Endothelial cell of umbilical vein (primary cell): Measurements from ENCODE around the gene BRI3BP. TPM values are rescaled to one million over a fixed set of nuclear protein-coding genes. Genes with fewer than 3 reads are reported as not detected.

Source experiments
- BruUV-seq: library from RNA; stranded (reverse); fragments of 400-500 nt; replicated peaks from 2 replicates; lab custom pipeline; 2021; lab: Mats Ljungman, UMichigan
- CTCF ChIA-PET: fragments of 300-600, 350-600 bp; sonication (Branson Sonifier 250); formaldehyde crosslinking; loops from one replicate; lab custom pipeline; 2021; ENCODE audit warnings: antibody characterized with exemption, inconsistent platforms; lab: Charles Lee
- POLR2A ChIA-PET: fragments of 300-600, 350-600 bp; sonication (Branson Sonifier 250); formaldehyde crosslinking; loops from one replicate; lab custom pipeline; 2021; ENCODE audit warnings: antibody characterized with exemption, inconsistent platforms; lab: Charles Lee
- DNase-seq: peaks from one replicate; pipeline ENCODE4 v3.0.0-alpha.2; 2011; ENCODE audit warnings: low read depth, low spot score
- FAIRE-seq: peaks from 2 replicates; lab custom pipeline; 2011; peaks lifted over from hg19 to GRCh38; lab: Jason Lieb, UNC
- H2AFZ ChIP-seq: 2 replicates; pipeline ENCODE4 v1.6.0; 2012; ENCODE audit warnings: low read depth, low read length, control low read depth, inconsistent platforms
- H3K27ac ChIP-seq: 2 replicates; pipeline ENCODE4 v1.5.1; 2011; ENCODE audit warnings: low read depth, mild to moderate bottlenecking, control low read depth, low read length, moderate library complexity; ENCODE audit not compliant: insufficient read depth
- H3K27me3 ChIP-seq, 2 experiments: 2 replicates each; pipeline versions ENCODE4 v1.6.0 to v1.6.1; 2011; ENCODE audit warnings: low read length in 2 of 2, mixed read lengths in 1 of 2; ENCODE audit not compliant: control insufficient read depth in 2 of 2, insufficient read depth in 2 of 2
- H3K36me3 ChIP-seq, 2 experiments: 2 replicates in 1 of 2; 3 replicates in 1 of 2; pipeline ENCODE4 v1.5.1; 2011; ENCODE audit warnings: low read length in 2 of 2, mild to moderate bottlenecking in 1 of 2, moderate library complexity in 1 of 2; ENCODE audit not compliant: control insufficient read depth in 2 of 2, insufficient read depth in 2 of 2; ENCODE audit errors: extremely low read depth in 1 of 2
- H3K4me1 ChIP-seq: 3 replicates; pipeline ENCODE4 v1.5.1; 2011; ENCODE audit warnings: mild to moderate bottlenecking, low read length; ENCODE audit not compliant: control insufficient read depth, insufficient read depth; ENCODE audit errors: extremely low read depth
- H3K4me2 ChIP-seq: 2 replicates; pipeline ENCODE4 v1.6.1; 2011; ENCODE audit warnings: low read length, control low read depth, mixed read lengths; ENCODE audit not compliant: insufficient read depth
- H3K4me3 ChIP-seq, 3 experiments: fragments of 200-600 bp in 1 of 3; sonication (generic), shearing (Covaris generic) in 1 of 3; replicated peaks in 1 of 3; 2 replicates each; pipeline ENCODE4 v1.5.1; 2011 to 2016; ENCODE audit warnings: control low read depth in 3 of 3, low read length in 3 of 3, mild to moderate bottlenecking in 2 of 3, inconsistent platforms in 1 of 3, low read depth in 1 of 3, moderate library complexity in 1 of 3; ENCODE audit not compliant: insufficient read depth in 1 of 3
- H3K79me2 ChIP-seq: 2 replicates; pipeline ENCODE4 v1.6.0; 2012; ENCODE audit warnings: low read length, inconsistent platforms; ENCODE audit not compliant: control insufficient read depth, insufficient read depth
- H3K9ac ChIP-seq: replicated peaks from 2 replicates; pipeline ENCODE3; 2011; ENCODE audit warnings: low read length, control low read depth; ENCODE audit not compliant: insufficient read depth; ENCODE audit errors: extremely low read depth
- H3K9me1 ChIP-seq: replicated peaks from 3 replicates; pipeline ENCODE4 v1.6.0; 2011; ENCODE audit warnings: mild to moderate bottlenecking, low read length; ENCODE audit not compliant: control insufficient read depth, insufficient read depth; ENCODE audit errors: extremely low read depth
- H3K9me3 ChIP-seq: replicated peaks from 2 replicates; pipeline ENCODE4 v1.5.1; 2012; ENCODE audit warnings: low read length, inconsistent platforms; ENCODE audit not compliant: control insufficient read depth, insufficient read depth
- H4K20me1 ChIP-seq: replicated peaks from 2 replicates; pipeline ENCODE3; 2011; ENCODE audit warnings: mild to moderate bottlenecking, low read length; ENCODE audit not compliant: control insufficient read depth, insufficient read depth; ENCODE audit errors: extremely low read depth
- CTCF ChIP-seq, 2 donors: IDR thresholded peaks; 1 replicate in 1 of 2; 2 replicates in 1 of 2; pipeline ENCODE4 v1.5.1; 2011; ENCODE audit warnings: low read length in 2 of 2, mild to moderate bottlenecking in 2 of 2, moderate library complexity in 2 of 2, control low read depth in 1 of 2, inconsistent platforms in 1 of 2, low read depth in 1 of 2; ENCODE audit not compliant: insufficient read depth in 1 of 2; ENCODE audit errors: extremely low read depth in 1 of 2
- EZH2 ChIP-seq: IDR thresholded peaks from 2 replicates; pipeline ENCODE4 v1.6.1; 2012; ENCODE audit warnings: borderline replicate concordance, low read depth, mild to moderate bottlenecking, moderate library complexity, low read length, inconsistent platforms; ENCODE audit not compliant: severe bottlenecking
- FOS ChIP-seq: IDR thresholded peaks from 2 replicates; pipeline ENCODE4 v1.6.1; 2011; ENCODE audit warnings: mild to moderate bottlenecking, low read length, moderate library complexity, borderline replicate concordance; ENCODE audit not compliant: insufficient read depth
- GATA2 ChIP-seq: IDR thresholded peaks from 2 replicates; pipeline ENCODE4 v1.7.0; 2011; ENCODE audit warnings: low read depth, mild to moderate bottlenecking, moderate library complexity, mixed read lengths, low read length; ENCODE audit not compliant: insufficient read length, insufficient read depth
- JUN ChIP-seq: IDR thresholded peaks from 2 replicates; pipeline ENCODE4 v1.6.1; 2011; ENCODE audit warnings: borderline replicate concordance, low read depth; ENCODE audit not compliant: insufficient read length, insufficient read depth
- MAX ChIP-seq: IDR thresholded peaks from 2 replicates; pipeline ENCODE4 v1.6.1; 2011; ENCODE audit not compliant: insufficient read depth, insufficient read length
- MYC ChIP-seq: IDR thresholded peaks from one replicate; pipeline ENCODE4 v1.6.1; 2011; ENCODE audit warnings: mild to moderate bottlenecking, low read depth, low read length
- POLR2A ChIP-seq: IDR thresholded peaks from 2 replicates; pipeline ENCODE4 v1.6.1; 2012; ENCODE audit warnings: low read depth, mild to moderate bottlenecking, control low read depth, low read length
- POLR2AphosphoS5 ChIP-seq: IDR thresholded peaks from 2 replicates; pipeline ENCODE4 v1.6.1; 2012; ENCODE audit warnings: low read depth, mild to moderate bottlenecking, control low read depth, low read length, moderate library complexity; ENCODE audit not compliant: insufficient read depth
- dilution Hi-C: fragments of 300-500 bp; cut with MboI; formaldehyde crosslinking; loops from one replicate; pipeline ENCODE4 v1.15.0; 2019; ENCODE audit warnings: low sequenced_read_pairs; ENCODE audit not compliant: extremely low pct_ligation_motif_present
- intact Hi-C: fragments of 100-400 bp; cut with micrococcal nuclease; formaldehyde crosslinking; loops from one replicate; pipeline ENCODE4 v1.10.0; 2022
- polyA plus RNA-seq, 4 experiments: library from polyadenylated mRNA; depleted of rRNA in 3 of 4; stranded (reverse) in 3 of 4; unstranded in 1 of 4; fragments of >200 nt; gene quantifications; 2 replicates each; pipeline versions ENCODE4 v1.2.1 to v1.2.3, GENCODE V29; 2011 to 2012; ENCODE audit warnings: missing spikeins in 1 of 4
- total RNA-seq: library from RNA; stranded (reverse); gene quantifications from 2 replicates; pipeline ENCODE4 v1.2.3, GENCODE V29; 2021

BRI3BP gene
- total and polyA plus RNA-seq, 2 donors (not counting 3 experiments of a cell fraction or from before 2014, with no cell fraction given) = 3.4 to 8.2 TPM

GRCh38 chr12:125056306-125056705, 62.9 kb downstream of the BRI3BP start:
- dilution Hi-C loops = no loop called here
- Histone ChIP-seq H3K9ac (no peak overlapping the region), H2AFZ (no peak overlapping the region), H3K27me3 (peaks cover 3 to 4% of the 10 kb centered on the region in 2 experiments), H3K27ac (no peak overlapping the region), H3K4me3 (no peak overlapping the region), H3K4me2 (no peak overlapping the region), H3K36me3 (no peaks in the 10 kb centered on the region), H3K79me2 (no peaks in the 10 kb centered on the region), H4K20me1 (no peaks in the 10 kb centered on the region), H3K4me1 (no peaks in the 10 kb centered on the region), H3K9me3 (no peaks in the 10 kb centered on the region), H3K9me1 (no peaks in the 10 kb centered on the region)
- TF ChIP-seq GATA2 (no peak), POLR2AphosphoS5 (no peak), POLR2A (no peak), FOS (no peak)
- intact Hi-C loops = no loop called here
- BruUV-seq = no TSS peak
- FAIRE-seq = no peak
- no peak for DNase-seq
- ChIA-PET POLR2A (no interaction called here), CTCF (interaction anchor here (1.4 kb wide), 1 partner anchor 12 kb away, joined by 4 read pairs; no protein-coding TSS in a partner anchor)

GRCh38 chr12:125057708-125058107, 64.3 kb downstream of the BRI3BP start:
- POLR2A ChIA-PET = no interaction called here
- intact Hi-C loops (no loop called here), dilution Hi-C loops (no loop called here)
- BruUV-seq = no TSS peak
- Histone ChIP-seq H3K4me2 (no peak overlapping the region), H3K36me3 (no peaks in the 10 kb centered on the region), H3K9me3 (no peaks in the 10 kb centered on the region), H3K79me2 (no peaks in the 10 kb centered on the region), H3K9me1 (no peaks in the 10 kb centered on the region), H3K27ac (no peak overlapping the region), H2AFZ (no peak overlapping the region), H3K9ac (no peak overlapping the region), H3K4me1 (no peaks in the 10 kb centered on the region), H3K4me3 (no peak overlapping the region), H4K20me1 (no peaks in the 10 kb centered on the region), H3K27me3 (peaks cover 3 to 4% of the 10 kb centered on the region in 2 experiments)
- FAIRE-seq (no peak), DNase-seq (no peak)
- TF ChIP-seq GATA2 = no peak
- no peak for TF ChIP-seq POLR2A
- no peak for TF ChIP-seq EZH2
- no peak for TF ChIP-seq MAX
- TF ChIP-seq JUN = no peak
- TF ChIP-seq CTCF (IDR thresholded peaks at IDR 0.05; ENCODE audit: extremely low read depth in 1 of 2, insufficient read depth in 1 of 2, low read depth in 1 of 2, low read length in 2 of 2) = no peak
- no peak for TF ChIP-seq MYC
- TF ChIP-seq POLR2AphosphoS5 = no peak
- no peak for TF ChIP-seq FOS
- CTCF ChIA-PET = interaction anchor here (0.6 kb wide), 1 partner anchor 205 kb away, joined by 4 read pairs; no protein-coding TSS in a partner anchor
